ENCODE results near the gene TET2.

Gene TET2

DNA sequence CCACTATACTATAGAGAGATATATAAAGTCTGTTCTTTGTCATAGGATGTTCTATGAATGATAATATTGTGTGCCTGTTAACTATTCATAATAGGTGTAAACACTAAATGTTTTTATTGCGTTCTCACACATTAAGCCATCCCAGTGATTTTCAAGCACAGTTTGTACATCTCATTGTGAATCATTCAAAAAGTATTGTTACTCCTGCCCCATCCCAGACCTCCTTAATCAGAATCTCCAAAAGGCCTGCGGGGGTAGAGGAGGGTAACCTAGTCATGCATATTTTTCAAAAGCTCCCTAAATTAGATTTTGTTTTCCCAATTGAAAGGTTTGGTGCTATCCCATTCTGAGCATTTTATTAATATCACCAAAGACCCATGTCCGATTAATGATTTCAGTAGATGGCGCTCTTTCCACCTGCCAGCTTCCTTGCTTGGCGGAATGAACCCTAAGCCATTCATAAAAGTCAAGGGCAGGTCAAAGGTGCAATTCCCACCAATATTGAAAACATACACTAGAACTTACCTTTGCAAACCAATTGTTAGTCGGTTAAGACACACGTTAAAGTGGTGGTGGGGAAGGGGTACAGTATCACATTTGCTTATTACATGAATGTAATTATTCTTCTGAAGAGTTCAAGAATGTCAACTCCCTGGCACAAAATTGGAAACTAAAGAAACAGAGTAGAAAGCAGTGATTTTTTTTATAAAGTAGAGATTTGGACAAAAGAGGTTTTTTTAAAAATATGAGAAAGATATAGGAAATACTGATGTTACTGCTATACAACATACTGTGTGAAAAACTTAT lies 5.8 kb upstream of the TET2 start:
- DNase-seq (ENCODE audit: low read depth in 2 of 2): no peak

DNA sequence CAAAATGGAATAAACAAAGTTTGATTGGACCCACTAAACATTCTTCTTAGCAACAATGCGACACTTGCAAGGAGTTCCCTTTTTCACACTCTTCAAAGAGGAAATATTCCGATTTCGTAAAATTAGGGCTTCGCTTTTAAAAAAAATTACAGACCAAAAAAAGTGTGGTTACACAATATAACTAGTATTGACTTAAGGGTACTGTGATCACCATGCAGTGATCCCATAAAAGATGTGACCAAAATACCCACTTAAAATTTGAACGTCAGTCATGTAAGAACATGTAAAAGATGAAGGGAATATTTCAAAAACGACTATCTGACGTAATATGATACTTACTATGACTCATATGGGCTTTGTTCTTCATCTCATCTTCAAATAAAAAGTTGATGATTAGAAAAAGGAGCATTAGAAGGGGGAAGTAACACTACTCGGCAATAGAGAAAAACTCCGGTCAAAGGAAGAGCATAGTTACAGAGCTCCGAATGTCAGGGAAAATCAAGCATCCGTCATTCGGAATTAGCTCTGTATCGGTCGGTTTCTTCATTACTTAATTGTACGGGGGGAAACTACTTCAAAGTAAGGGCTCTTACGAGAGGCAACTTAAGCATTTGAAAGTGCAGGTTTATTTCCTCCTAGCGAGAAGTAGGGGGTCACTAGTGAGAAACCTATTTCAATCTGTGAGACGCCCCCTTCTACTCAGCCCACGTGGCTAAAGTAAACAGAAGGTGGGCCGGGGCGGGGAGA lies 1.3 kb upstream of the TET2 start:
- DNase-seq (ENCODE audit: low read depth in 2 of 2): no peak

DNA sequence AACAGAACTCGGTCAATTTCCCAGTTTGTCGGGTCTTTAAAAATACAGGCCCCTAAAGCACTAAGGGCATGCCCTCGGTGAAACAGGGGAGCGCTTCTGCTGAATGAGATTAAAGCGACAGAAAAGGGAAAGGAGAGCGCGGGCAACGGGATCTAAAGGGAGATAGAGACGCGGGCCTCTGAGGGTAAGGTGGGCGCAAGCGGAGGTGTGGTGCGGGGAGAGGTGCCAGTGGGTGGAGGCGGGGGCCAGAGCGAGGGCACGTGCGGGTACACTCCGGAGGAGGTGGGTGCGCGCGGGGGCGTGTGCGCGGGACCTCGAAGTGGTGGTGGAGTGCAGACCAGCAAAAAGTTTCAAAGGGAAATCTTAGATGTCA lies 787 bp upstream of the TET2 start:
- DNase-seq (ENCODE audit: low read depth in 2 of 2): peak; percentile 16 to 17

GRCh38 chr4:105147016-105147552 lies 408 bp downstream of the TET2 start:
- DNase-seq (ENCODE audit: low read depth in 2 of 2): no peak

GRCh38 chr4:105147553-105148161 lies 981 bp downstream of the TET2 start:
- peak in 1 of 2 experiments; percentile 10 for DNase-seq (ENCODE audit: low read depth in 2 of 2)

GRCh38 chr4:105148356-105148755 lies 1.7 kb downstream of the TET2 start:
- DNase-seq (ENCODE audit: low read depth in 2 of 2): no peak

DNA sequence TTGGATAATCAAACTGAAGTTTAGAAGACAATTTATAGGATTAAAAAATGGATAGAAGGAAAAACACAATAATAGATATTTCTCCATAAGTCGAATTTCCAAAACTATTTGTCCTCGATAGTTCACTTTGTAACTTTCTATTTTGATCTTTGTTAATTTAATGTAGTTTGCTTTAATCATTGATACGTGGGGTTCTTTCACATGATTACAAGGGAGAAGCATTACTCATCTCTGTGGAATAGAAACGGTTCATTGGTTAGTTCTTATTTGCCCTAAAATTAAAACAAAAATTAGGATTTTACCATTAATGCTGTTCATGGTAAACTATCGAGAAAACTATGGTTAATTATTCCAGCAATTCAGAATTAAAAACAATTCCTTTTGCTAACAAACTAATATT lies 2.1 kb downstream of the TET2 start:
- no peak for DNase-seq (ENCODE audit: low read depth in 2 of 2)

- no peak for DNase-seq (ENCODE audit: low read depth in 2 of 2)
Observed at GRCh38 chr4:105149771-105150170, 3.1 kb downstream of the TET2 start.

DNA sequence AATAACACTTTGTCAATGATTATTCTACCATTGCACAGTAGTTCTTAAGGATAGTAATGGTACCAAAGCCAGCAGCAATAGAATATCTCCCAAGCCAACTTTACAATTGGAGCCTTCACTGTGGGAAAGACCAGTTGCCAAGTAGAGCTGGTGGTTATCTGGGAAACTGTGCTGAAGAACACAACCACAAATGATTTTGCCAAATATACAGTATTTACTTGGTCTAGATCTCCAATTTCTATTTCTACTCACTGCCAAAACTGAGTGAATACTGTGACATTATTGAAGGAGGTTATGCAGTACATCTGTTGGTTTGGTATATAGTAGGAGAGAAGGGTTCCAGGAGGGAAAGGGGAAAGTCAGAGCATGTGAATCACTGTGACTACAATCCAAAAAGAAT lies 3.8 kb downstream of the TET2 start:
- no peak for DNase-seq (ENCODE audit: low read depth in 2 of 2)

DNA sequence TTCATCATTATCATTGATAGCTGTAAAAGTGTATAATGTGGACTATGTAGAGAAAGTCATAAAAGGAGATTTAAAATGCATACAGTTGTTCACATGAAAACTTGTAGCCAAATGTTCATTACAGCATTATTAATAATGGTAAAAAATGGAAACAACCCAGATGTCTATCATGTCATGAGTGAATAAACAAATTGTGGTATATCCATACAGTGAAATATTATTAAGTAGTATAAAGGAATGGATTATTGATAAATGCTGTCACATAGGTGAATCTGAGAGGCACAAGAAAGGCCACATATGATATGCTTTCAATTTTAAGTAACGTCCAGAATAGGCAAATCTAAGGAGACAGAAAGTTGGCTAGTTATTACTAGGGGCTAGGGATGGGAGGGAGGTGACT lies 7.1 kb downstream of the TET2 start:
- no peak for DNase-seq (ENCODE audit: low read depth in 2 of 2)

- no peak for DNase-seq (ENCODE audit: low read depth in 2 of 2)
Observed at GRCh38 chr4:105154576-105154975, 7.9 kb downstream of the TET2 start.

DNA sequence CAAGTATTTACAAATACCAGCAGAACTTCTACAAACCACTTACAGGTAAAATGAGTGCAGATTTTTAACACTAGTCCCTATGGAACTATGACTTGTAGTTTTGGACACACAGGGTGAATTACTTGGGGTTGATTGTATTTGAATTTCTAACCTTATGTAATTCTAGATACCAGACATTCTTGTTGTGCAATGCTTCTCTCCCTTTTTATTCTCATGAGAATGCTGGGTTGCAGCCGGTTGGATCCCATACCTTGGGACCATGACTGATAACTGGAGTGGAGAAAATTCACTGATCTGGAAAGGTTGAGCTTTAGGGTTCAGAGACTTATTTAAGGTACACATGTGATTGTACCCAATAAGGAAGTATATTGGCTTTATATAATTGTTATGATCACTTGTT lies 8.8 kb downstream of the TET2 start:
- no peak for DNase-seq (ENCODE audit: low read depth in 2 of 2)

DNA sequence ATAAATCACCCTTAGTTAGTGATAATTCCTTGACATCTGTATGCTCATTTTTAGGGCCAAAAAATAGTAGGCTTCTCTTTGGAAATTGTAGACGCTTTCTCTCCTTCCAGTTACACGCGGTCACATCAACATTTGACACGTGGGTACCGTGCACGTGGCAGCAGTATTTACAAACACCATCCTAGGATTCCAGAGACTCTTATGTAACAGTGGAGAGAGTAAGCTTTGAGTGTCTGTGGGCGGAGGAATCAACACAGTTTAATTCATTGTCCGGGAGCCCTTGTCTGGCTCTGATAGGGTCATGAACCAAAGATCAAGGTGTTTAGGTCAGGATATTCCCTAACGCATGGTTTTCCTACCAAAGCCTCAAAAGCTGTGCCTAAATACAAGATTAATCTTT lies 12.2 kb downstream of the TET2 start:
- DNase-seq (ENCODE audit: low read depth in 2 of 2): no peak

DNA sequence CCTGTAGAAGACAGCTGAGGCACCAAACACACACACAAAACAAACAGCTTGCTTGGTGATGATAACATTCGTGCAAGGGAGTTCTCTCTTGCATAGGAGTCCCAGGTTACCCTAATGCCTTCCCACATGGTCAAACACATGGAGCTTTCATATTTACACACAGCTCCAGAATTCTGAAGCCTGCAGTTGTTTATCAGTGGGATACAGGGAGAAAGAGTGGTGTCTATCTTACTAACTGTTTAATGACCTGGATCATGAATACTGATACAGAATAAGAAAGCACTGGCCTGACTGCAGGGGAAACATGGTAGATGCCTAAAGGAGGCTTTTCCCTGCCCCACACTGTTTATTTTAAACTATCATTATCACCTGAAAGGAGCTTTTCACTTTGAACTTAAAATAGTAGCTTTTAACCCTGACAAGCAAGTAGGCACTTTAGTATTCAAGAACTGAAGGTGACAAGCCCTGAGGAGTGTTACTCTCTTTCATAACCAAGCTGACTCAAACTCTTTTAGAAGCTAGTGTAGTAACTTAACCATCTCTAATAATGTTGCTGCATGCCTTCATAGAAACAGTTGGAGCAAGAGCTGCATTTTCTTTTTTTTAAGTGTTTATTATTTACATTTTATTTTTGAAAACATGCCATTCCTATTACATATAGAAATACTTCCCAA lies 15.6 kb downstream of the TET2 start:
- DNase-seq (ENCODE audit: low read depth in 2 of 2): no peak

GRCh38 chr4:105164548-105164947 lies 17.9 kb downstream of the TET2 start:
- no peak for DNase-seq (ENCODE audit: low read depth in 2 of 2)

DNA sequence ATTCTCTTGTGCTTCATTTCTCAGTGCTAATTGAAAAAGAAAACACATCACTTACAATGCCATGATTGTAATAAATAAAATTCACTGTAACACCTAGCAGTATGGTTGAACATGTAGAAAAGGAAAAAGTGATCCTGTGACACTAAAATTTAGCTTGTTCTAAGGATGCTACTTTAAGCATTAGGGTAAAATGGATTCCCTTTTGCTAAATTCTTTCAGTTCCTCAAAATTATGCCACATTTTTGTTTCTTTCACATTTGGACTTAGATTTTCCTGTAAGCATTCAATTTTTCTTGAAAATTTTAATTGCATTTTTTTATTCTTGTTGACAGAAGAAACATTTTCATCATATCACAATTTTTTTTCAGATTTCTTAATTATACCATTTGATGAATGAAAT lies 19.4 kb downstream of the TET2 start:
- DNase-seq (ENCODE audit: low read depth in 2 of 2): no peak

GRCh38 chr4:105170711-105171110 lies 24.0 kb downstream of the TET2 start:
- no peak for DNase-seq (ENCODE audit: low read depth in 2 of 2)

GRCh38 chr4:105171912-105172311 lies 25.2 kb downstream of the TET2 start:
- no peak for DNase-seq (ENCODE audit: low read depth in 2 of 2)

DNA sequence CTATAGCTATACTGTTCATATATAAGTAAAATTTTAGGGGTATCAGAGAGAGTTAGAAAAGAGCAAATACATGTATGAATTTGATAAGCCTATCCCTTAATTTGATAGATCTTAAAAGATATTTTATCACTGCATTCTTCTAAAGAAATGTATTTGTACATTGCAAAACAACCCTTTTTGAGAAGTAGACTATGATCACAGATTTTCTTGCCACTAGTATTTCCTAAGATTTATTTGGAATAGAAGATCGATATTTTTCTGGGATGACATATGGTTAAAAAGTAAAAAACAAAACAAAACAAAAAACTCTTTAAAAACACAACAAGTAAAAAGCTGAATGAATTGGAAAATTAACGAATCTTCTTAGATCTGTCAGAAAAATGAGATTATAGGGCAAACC lies 27.4 kb downstream of the TET2 start:
- no peak for DNase-seq (ENCODE audit: low read depth in 2 of 2)

GRCh38 chr4:105179539-105180401 lies 33.1 kb downstream of the TET2 start:
- DNase-seq (ENCODE audit: low read depth in 2 of 2): no peak

- DNase-seq (ENCODE audit: low read depth in 2 of 2): no peak
Observed at GRCh38 chr4:105181259-105181658, 34.6 kb downstream of the TET2 start.

Measured in stimulated activated CD4-positive, alpha-beta T cell treated with anti-CD3 and anti-CD28 coated beads, Interleukin-12 subunit alpha, Interleukin-12 subunit beta, amount 100 ng/mL, for 24 hours (primary cell).